Astrocyte of the cerebellum (primary cell): Measurements from ENCODE around the gene PLEKHG4.

Source experiments
- DNase-seq: peaks from one replicate; pipeline ENCODE4 v3.0.0-alpha.2; 2011; ENCODE audit warnings: low read depth
- H3K4me3 ChIP-seq: 2 replicates; pipeline ENCODE4 v1.5.1; 2011; ENCODE audit warnings: mild to moderate bottlenecking, low read depth, low read length, moderate library complexity
- in situ Hi-C: cut with HindIII; loops from 2 replicates; pipeline ENCODE4 v1.10.0; 2017; ENCODE audit warnings: low sequenced_read_pairs
- TF ChIP-seq, protein P1 (sequence below): IDR thresholded peaks from 2 replicates; pipeline ENCODE4 v1.5.1; 2012; ENCODE audit warnings: low read length, low read depth, moderate library complexity, mild to moderate bottlenecking; ENCODE audit errors: missing control alignments

The PLEKHG4 gene

DNA sequence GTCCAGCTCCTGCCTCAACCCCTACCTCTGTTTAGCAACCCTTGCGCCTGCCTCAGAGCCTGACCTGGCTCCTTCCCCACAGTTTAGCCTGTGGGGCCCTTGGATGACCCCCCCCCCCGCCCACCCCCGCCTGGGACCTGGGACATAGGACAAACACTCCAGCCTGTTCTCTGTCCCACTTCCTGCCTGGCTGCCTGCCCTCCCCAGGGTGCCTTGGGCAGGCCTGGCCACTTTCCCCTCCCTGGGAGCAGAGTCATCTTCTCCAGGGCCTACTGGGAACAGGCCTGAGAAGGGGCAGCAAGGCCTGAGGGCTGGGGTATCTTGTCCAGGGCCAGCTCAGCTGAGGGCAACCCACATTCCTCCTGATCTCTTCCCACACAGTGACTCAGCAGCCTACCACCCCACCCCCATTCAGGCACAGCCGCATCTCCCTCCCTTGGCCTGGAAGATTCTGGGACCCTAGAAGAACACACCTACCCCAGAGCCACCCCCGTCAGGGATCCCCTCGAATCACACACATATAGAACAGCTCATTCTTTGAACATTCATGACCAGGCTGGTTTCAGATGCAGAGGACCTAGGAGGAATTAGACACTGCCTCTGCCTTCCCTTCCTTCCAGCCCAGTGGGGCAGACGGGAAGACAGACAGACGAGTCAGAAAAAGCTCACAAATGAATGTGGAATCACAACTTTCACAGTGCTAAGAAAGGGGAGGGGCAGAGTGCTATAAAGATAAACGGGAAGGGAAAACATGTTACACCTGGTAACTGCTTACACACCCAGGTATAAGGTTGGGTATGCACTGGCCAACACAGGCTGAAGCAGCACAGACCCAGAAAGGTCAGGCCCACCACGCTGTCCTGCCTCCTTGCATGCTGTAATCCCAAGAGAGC is 38.1 kb upstream of the PLEKHG4 start:
- TF ChIP-seq, protein P1, sequence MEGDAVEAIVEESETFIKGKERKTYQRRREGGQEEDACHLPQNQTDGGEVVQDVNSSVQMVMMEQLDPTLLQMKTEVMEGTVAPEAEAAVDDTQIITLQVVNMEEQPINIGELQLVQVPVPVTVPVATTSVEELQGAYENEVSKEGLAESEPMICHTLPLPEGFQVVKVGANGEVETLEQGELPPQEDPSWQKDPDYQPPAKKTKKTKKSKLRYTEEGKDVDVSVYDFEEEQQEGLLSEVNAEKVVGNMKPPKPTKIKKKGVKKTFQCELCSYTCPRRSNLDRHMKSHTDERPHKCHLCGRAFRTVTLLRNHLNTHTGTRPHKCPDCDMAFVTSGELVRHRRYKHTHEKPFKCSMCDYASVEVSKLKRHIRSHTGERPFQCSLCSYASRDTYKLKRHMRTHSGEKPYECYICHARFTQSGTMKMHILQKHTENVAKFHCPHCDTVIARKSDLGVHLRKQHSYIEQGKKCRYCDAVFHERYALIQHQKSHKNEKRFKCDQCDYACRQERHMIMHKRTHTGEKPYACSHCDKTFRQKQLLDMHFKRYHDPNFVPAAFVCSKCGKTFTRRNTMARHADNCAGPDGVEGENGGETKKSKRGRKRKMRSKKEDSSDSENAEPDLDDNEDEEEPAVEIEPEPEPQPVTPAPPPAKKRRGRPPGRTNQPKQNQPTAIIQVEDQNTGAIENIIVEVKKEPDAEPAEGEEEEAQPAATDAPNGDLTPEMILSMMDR: no peak
- DNase-seq: no peak
- in situ Hi-C loops: no loop called here
- no peak overlapping the region for H3K4me3 ChIP-seq

DNA sequence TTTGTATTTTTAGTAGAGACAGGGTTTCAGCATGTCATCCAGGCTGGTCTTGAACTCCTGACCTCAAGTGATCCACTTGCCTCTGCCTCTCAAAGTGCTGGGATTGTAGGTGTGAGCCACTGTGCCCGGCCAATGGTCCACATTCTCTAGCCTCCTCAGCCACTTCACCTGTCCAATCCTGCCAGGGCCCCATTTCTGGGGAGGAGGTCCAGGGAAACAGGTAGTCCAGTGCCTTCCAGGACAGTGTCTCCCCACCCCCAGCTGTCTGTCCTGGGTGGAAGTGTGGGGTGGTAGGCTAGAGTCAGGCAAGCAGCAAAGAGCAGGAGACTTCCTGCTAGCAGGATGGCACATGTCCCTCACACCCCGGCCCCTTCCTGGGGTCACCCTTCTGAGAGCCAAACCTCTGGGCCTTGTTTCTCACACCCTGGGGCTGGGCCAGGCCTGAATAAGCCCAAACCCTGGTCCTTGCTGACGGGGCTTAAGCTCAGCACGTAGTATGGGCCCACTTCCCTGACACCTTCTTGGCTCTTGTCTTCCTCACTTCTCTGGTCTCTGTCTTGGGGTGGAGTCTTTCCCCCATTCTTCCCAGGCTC is 37.1 kb upstream of the PLEKHG4 start:
- in situ Hi-C loops: no loop called here
- no peak overlapping the region for H3K4me3 ChIP-seq
- DNase-seq: no peak
- TF ChIP-seq, protein P1: no peak

DNA sequence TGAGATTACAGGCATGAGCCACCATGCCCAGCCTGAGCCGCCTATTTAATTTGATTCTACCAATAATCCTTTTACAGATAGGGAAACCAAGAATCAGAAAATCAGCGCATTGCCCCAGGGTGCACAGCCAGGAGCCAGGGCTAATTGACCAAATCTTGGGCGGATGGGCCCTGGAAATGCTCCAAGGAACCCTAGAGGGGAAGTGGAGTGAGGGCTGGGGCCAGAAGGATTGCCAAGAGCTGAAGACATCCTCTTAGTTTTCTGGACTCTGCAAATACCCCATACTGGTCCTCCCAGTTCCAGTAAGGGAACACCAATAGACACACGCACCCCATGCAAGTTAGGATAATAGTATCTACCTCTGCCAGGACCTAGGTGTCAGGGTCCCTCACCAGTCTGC is 35.9 kb upstream of the PLEKHG4 start:
- in situ Hi-C loops: no loop called here
- no peak overlapping the region for H3K4me3 ChIP-seq
- DNase-seq: no peak
- TF ChIP-seq, protein P1: no peak

DNA sequence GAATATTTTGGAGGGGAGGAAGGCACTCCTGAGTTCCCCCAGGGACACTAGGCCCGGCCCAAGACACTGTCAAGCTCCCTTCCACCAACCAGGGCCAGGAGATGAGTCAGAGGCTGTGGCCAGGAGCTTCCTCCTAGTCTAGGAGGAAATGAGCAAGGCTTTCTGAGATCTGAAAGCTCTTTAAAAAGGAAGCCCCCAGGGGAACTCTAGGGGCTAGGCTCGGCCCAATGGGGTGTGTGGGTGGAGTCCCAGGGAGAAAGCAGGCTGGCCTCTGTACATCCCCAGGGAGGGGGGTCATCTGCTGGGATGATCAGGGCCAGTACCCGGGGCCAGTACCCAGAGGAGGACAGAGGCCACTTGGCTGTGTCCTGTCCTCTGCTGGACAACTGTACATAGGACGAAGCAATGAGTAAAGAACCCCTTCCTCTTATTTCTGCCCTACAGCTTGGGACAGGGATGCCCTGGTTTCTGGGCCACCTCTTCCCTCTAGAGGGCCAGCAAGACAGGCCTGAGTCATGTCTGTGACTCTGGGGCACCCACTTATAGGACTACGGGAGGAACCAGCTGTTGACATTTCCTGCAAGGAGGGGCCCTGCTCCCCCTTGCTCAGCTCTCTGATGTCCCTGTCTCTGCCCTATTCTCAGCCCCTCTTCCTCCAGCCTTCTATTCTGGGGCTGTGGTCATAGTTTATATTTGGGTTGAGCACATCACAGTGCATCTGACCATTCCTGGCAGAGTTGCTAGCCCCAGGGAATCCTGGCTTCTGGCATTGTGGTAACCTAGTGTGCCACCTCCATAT is 34.7 kb upstream of the PLEKHG4 start:
- peak; percentile 53 for DNase-seq
- TF ChIP-seq, protein P1: no peak
- peak overlapping the region; percentile 91 for H3K4me3 ChIP-seq
- in situ Hi-C loops: no loop called here

DNA sequence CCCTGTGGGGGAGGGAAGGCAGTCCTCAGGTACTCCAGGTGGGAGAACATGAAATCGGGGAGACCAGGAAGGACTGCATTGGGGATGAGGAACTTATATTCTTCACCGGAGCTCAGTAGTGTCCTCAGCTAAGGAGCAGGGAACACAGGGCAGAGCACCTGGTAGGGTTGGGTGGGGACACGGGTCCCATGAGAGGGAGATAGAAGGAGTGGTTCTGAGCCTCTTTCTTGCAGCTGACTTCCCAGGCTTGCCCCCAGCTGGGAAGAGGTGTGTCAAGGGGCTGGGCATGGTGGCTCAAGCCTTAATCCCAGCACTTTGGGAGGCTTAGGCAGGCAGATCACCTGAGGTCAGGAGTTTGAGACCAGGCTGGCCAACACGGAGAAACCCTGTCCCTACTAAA is 34.1 kb upstream of the PLEKHG4 start:
- TF ChIP-seq, protein P1: no peak
- DNase-seq: no peak
- peak overlapping the region; percentile 91 for H3K4me3 ChIP-seq
- in situ Hi-C loops: no loop called here

DNA sequence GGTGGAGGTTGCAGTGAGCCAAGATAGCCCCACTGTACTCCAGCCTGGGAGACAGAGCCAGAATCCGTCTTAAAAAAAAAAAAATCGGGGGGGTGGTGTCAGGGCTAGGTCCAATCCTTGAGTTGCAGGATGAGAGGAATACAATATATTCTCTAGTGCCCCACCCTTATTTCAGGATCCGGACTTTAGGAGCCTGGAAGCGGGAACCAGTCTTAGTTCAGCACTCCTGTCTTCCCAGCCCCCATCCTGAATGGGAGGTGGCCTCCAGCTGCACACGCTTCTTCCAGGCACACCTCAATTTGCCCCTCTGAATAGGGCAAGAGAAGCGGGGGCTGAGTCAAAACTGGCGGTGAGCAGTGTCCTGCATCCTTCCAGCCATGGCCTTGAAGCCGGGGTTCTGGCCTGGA is 33.7 kb upstream of the PLEKHG4 start:
- in situ Hi-C loops: no loop called here
- peak overlapping the region; percentile 91 for H3K4me3 ChIP-seq
- no peak for DNase-seq
- TF ChIP-seq, protein P1: no peak
